ENCODE measurements around the gene TRIM5. TPM values are rescaled to one million over a fixed set of nuclear protein-coding genes. Genes with fewer than 3 reads are reported as not detected.

The TRIM5 gene
- total RNA-seq, 1 donor from 2014 or later: 12.5 TPM

DNA sequence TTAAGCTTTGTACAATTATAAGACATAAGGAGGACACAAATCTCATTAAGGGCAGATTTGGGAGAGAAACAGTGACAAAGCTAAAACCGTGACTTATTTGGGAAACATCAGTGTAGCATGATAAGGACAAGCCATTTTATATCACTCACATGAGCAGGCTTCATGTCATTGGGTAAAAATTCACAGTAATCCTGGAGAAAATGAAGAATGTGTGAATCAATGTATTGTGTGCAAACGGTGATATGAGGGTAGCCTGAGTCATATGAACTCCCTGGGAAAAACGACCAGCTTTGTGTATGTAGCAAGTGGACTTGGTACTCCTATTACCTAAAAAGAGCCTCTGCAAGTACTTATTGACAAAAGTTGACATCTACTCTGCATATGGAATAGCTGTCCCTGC lies 66.1 kb downstream of the TRIM5 start:
- no peaks in the 10 kb centered on the region for H3K27me3 ChIP-seq (ENCODE audit: control insufficient read depth in 3 of 3, insufficient read depth in 3 of 3, low read length in 3 of 3)
- no peaks in the 10 kb centered on the region for H3K4me1 ChIP-seq (ENCODE audit: control insufficient read depth in 3 of 3, insufficient read depth in 3 of 3, low read length in 3 of 3)

More for the DNA sequence above, 66.1 kb downstream of the TRIM5 start:
- Histone ChIP-seq H3K9ac (ENCODE audit: low read depth in 1 of 3, low read length in 3 of 3) (no peak overlapping the region), H3K9me3 (ENCODE audit: control insufficient read depth in 3 of 3, low read length in 3 of 3) (no peaks in the 10 kb centered on the region), H3K4me3 (ENCODE audit: low read length in 3 of 3) (no peak overlapping the region), H3K27ac (ENCODE audit: low read depth, low read length) (no peak overlapping the region), H3K36me3 (ENCODE audit: control insufficient read depth in 3 of 3, insufficient read depth in 3 of 3, low read length in 3 of 3) (no peaks in the 10 kb centered on the region)

Other genes with a start within 250 kb of the TRIM5 start
- gene OR51I1, start 243.6 kb downstream of the TRIM5 start, total RNA-seq: 0.52 TPM
- gene OR51I2, start 235.8 kb downstream of the TRIM5 start, total RNA-seq: not detected
- not detected for gene OR52D1, start 196.4 kb downstream of the TRIM5 start, total RNA-seq
- gene UBQLN3, start 175.1 kb downstream of the TRIM5 start, total RNA-seq: 0.52 TPM
- gene UBQLNL, start 168.4 kb downstream of the TRIM5 start, total RNA-seq: under 0.01 TPM
- 0.52 TPM for gene OR52H1, start 136.5 kb downstream of the TRIM5 start, total RNA-seq
- not detected for gene OR52B6, start 104.2 kb downstream of the TRIM5 start, total RNA-seq
- 1.6 TPM for gene TRIM6, start 88.4 kb downstream of the TRIM5 start, total RNA-seq
- 6.8 TPM for gene TRIM34, start 60.1 kb downstream of the TRIM5 start, total RNA-seq
- 13.0 TPM for gene TRIM22, start 4.7 kb upstream of the TRIM5 start, total RNA-seq
- gene OR56B1, start 51.4 kb upstream of the TRIM5 start, total RNA-seq: not detected
- gene OR52N4, start 69.2 kb upstream of the TRIM5 start, total RNA-seq: not detected
- gene OR52N5, start 98.3 kb upstream of the TRIM5 start, total RNA-seq: not detected
- gene OR52N1, start 106.2 kb upstream of the TRIM5 start, total RNA-seq: not detected
- not detected for gene OR52N2, start 123.8 kb upstream of the TRIM5 start, total RNA-seq
- gene OR52E6, start 156.8 kb upstream of the TRIM5 start, total RNA-seq: not detected
- not detected for gene OR52E8, start 172.6 kb upstream of the TRIM5 start, total RNA-seq
- gene OR52E4, start 195.6 kb upstream of the TRIM5 start, total RNA-seq: not detected
- not detected for gene OR52E5, start 208.1 kb upstream of the TRIM5 start, total RNA-seq